Spinal cord (tissue), 10 donors: ENCODE data around the gene RLN1. TPM values are rescaled to one million over a fixed set of nuclear protein-coding genes. Genes with fewer than 3 reads are reported as not detected.
"Not testable (repeated sequence)": the region's sequence is repeated elsewhere in the genome, so short reads cannot be mapped to it uniquely, and the experiment has no call there.

Experiments used
- DNase-seq, 6 donors: peaks; one replicate each; pipeline versions ENCODE4 v3.0.0 to v3.0.0-alpha.2; 2013 to 2015; ENCODE audit warnings: low spot score in 6 of 6, low read depth in 4 of 6
- H3K27ac ChIP-seq: one replicate; pipeline ENCODE4 v1.5.1; 2013; ENCODE audit warnings: low read depth, low read length, control low read depth
- H3K27me3 ChIP-seq: one replicate; pipeline ENCODE4 v1.6.1; 2013; ENCODE audit warnings: low read length; ENCODE audit not compliant: control insufficient read depth, insufficient read depth
- H3K36me3 ChIP-seq: one replicate; pipeline ENCODE4 v1.6.1; 2013; ENCODE audit warnings: low read length; ENCODE audit not compliant: control insufficient read depth, insufficient read depth
- H3K4me1 ChIP-seq: one replicate; pipeline ENCODE4 v1.6.1; 2013; ENCODE audit warnings: low read length; ENCODE audit not compliant: control insufficient read depth, insufficient read depth
- H3K4me3 ChIP-seq: one replicate; pipeline ENCODE4 v1.5.1; 2013; ENCODE audit warnings: low read depth, low read length, control low read depth
- H3K9me3 ChIP-seq: one replicate; pipeline ENCODE4 v1.6.1; 2013; ENCODE audit warnings: low read length; ENCODE audit not compliant: control insufficient read depth, insufficient read depth
- WGBS: methylation state at CpG from one replicate; pipeline ENCODE4 v1.1.5; 2013; ENCODE audit warnings: missing lambda C conversion rate; ENCODE audit not compliant: insufficient coverage; 5-methylcytosine and 5-hydroxymethylcytosine counted together
- polyA plus RNA-seq, 2 donors: library from polyadenylated mRNA; unstranded; fragments of 120-200 nt; gene quantifications; one replicate each; pipeline ENCODE4 v1.2.1, GENCODE V29; 2013; ENCODE audit not compliant: insufficient read length in 2 of 2
- total RNA-seq, 2 donors: library from RNA; depleted of rRNA in 1 of 2; stranded (reverse); fragments of 120-200 nt in 1 of 2; fragments of >200 nt in 1 of 2; gene quantifications; one replicate each; pipeline versions ENCODE4 v1.2.3 to v1.2.4, GENCODE V29; 2013 to 2014
- donor health status: healthy.

The RLN1 gene
- total and polyA plus RNA-seq, 4 donors, result 0.33 to 1.6 (median 0.53) TPM

DNA sequence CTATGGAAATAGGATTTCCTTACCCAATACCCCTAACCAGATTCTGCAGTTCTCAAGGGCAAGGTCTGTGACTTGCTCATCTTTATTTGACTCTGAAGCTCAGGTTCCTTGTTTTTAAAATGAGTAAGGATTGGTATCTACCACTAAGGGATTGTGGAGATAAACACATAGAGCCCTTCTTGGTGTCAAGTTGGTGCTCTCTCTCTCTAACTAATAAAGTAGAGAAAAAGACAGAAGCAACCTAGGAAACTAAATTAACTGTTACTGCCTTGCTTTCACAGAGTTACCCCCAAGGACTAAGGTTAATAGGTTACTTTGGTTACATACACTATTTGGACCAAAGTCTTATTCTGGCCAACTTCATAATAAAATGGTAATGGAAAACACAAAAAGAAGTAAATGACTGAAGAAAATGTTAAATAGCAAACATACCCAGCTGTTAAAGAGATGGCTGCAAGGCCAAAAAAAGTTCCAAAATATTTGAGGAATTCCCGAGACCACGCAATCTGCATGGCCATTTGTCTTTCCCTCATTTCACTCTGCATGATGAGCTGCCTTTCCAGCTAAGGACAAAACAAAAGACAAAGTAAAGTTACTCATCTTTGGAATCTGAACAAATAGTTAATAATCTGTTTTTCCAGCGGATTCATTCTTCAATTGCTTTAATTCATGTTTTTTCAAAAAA lies 21.8 kb upstream of the RLN1 start:
- no peak for DNase-seq
- peaks cover 2% of the 10 kb centered on the region for H3K36me3 ChIP-seq
- H3K27me3 ChIP-seq, result no peaks in the 10 kb centered on the region
- no peaks in the 10 kb centered on the region for H3K9me3 ChIP-seq
- WGBS, result 86% methylated on average over 3 of the region's 3 CpGs
- H3K27ac ChIP-seq, result no peak overlapping the region
- H3K4me3 ChIP-seq, result no peak overlapping the region
- H3K4me1 ChIP-seq, result no peaks in the 10 kb centered on the region

GRCh38 chr9:5360341-5360740 lies 20.7 kb upstream of the RLN1 start:
- no peaks in the 10 kb centered on the region for H3K27me3 ChIP-seq
- no peak overlapping the region for H3K27ac ChIP-seq
- H3K36me3 ChIP-seq, result peaks cover 2% of the 10 kb centered on the region
- H3K4me3 ChIP-seq, result no peak overlapping the region
- H3K9me3 ChIP-seq, result no peaks in the 10 kb centered on the region
- DNase-seq, result no peak
- H3K4me1 ChIP-seq, result no peaks in the 10 kb centered on the region

- no peak overlapping the region for H3K4me3 ChIP-seq
- no peaks in the 10 kb centered on the region for H3K9me3 ChIP-seq
- peaks cover 2% of the 10 kb centered on the region for H3K36me3 ChIP-seq
- no peaks in the 10 kb centered on the region for H3K4me1 ChIP-seq
- no CpG with 5 or more reads among the region's 1 CpG for WGBS
- H3K27ac ChIP-seq, result no peak overlapping the region
- DNase-seq, result no peak
- H3K27me3 ChIP-seq, result no peaks in the 10 kb centered on the region
Measured at GRCh38 chr9:5357431-5358105, 17.9 kb upstream of the RLN1 start.

GRCh38 chr9:5355817-5356216 lies 16.1 kb upstream of the RLN1 start:
- Histone ChIP-seq H3K27me3 (no peaks in the 10 kb centered on the region), H3K4me3 (no peak overlapping the region), H3K4me1 (no peaks in the 10 kb centered on the region), H3K9me3 (no peaks in the 10 kb centered on the region), H3K27ac (no peak overlapping the region), H3K36me3 (peaks cover 2% of the 10 kb centered on the region)
- WGBS, result 80% methylated on average over 1 of the region's 2 CpGs
- DNase-seq, result no peak

DNA sequence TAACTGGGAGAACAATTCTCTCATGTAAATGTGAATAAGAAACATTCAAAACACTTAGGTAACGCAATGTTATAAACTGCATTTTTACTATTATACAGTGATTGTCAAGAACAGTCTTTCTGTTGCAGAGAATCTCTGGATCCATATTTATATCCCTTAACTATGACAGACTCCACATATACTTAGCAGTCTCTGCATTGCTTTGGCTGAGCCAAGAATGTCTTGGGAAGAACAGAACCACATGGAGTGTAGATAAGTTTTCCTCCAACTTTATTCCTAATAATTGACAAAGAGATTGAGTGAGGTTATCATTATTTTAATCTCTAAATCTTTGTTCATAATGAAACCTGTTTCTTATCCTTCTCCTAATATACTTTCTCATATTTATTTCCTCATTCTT lies 15.6 kb upstream of the RLN1 start:
- no peaks in the 10 kb centered on the region for H3K27me3 ChIP-seq
- no peak overlapping the region for H3K27ac ChIP-seq
- DNase-seq, result no peak
- no peaks in the 10 kb centered on the region for H3K9me3 ChIP-seq
- no peak overlapping the region for H3K4me3 ChIP-seq
- peaks cover 2% of the 10 kb centered on the region for H3K36me3 ChIP-seq
- no CpG with 5 or more reads among the region's 1 CpG for WGBS
- no peaks in the 10 kb centered on the region for H3K4me1 ChIP-seq

GRCh38 chr9:5354184-5354583 lies 14.5 kb upstream of the RLN1 start:
- 80% methylated on average over 1 of the region's 2 CpGs for WGBS
- H3K4me3 ChIP-seq, result no peak overlapping the region
- no peak for DNase-seq
- peaks cover 2% of the 10 kb centered on the region for H3K36me3 ChIP-seq
- H3K9me3 ChIP-seq, result no peaks in the 10 kb centered on the region
- no peaks in the 10 kb centered on the region for H3K27me3 ChIP-seq
- no peaks in the 10 kb centered on the region for H3K4me1 ChIP-seq
- H3K27ac ChIP-seq, result no peak overlapping the region

DNA sequence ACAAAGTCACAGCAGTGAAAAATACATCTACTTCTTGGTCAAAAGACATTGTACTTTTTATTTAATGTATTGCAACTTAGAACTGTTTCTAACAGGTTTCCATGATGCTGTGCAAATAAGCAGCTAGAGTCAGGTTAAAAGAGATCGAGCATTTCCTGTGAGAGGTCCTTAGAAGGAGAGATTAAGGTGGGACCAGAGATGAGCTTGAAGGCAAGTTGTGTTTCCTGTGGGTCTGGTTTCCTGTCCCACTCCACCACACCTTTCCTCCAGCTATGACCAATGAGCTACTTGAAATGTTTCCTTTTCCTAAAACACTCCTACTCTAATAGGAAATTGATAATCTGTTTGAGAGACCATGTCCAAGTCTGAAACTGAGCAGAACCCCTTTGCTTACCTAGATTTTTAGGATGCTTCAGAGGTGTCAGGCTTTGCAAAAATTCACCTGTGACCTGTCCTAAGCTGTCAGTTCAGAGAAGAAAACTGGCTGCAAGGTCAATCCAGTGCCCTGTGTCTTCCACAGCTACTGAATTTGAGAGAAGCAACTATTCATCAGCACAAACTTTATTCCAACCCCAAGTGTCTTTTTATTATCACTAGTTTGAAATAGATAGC lies 13.1 kb upstream of the RLN1 start:
- Histone ChIP-seq H3K36me3 (peaks cover 2% of the 10 kb centered on the region), H3K4me3 (no peak overlapping the region), H3K27ac (no peak overlapping the region), H3K4me1 (no peaks in the 10 kb centered on the region), H3K27me3 (no peaks in the 10 kb centered on the region), H3K9me3 (no peaks in the 10 kb centered on the region)
- WGBS, result no CpG with 5 or more reads among the region's 1 CpG
- DNase-seq, result no peak

DNA sequence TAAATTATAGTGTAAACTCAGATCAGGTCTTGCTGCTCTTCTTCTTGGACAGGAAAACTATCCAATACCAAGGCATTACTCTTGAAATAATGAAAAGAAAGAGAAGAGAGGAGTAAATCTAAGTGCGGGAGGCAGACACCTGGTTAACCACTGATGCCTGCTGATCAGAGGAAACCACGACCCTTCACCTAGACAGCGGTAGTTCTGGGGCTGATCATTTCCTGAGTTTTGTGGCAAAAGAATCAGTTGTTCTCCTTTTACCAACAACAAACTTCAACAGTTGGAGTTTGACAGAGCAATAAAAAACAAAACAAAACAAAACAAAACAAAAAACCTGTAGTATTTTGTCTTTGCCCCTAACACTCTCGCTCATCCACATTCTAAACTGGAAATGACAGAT lies 3.0 kb downstream of the RLN1 start:
- Histone ChIP-seq H3K36me3 (no peaks in the 10 kb centered on the region), H3K27me3 (no peaks in the 10 kb centered on the region), H3K4me3 (no peak overlapping the region), H3K9me3 (no peaks in the 10 kb centered on the region), H3K27ac (no peak overlapping the region), H3K4me1 (peaks cover 3% of the 10 kb centered on the region)
- no CpG with 5 or more reads among the region's 4 CpGs for WGBS
- no peak for DNase-seq

GRCh38 chr9:5331276-5331675 lies 8.4 kb downstream of the RLN1 start:
- not testable (repeated sequence) for H3K27ac ChIP-seq, H3K4me3 ChIP-seq, H3K27me3 ChIP-seq, H3K4me1 ChIP-seq, H3K36me3 ChIP-seq, H3K9me3 ChIP-seq, DNase-seq
- WGBS, result 100% methylated on average over 2 of the region's 3 CpGs
